Parathyroid adenoma (tissue), 2 donors: ENCODE measurements around the gene ZNF580.

Source experiments
- H2AFZ ChIP-seq: fragments of 300-600 bp; sonication (generic); one replicate; pipeline ENCODE4 v1.7.0; 2017; ENCODE audit warnings: antibody characterized with exemption, mild to moderate bottlenecking
- H3K27ac ChIP-seq: fragments of 300-600 bp; sonication (generic); one replicate; pipeline ENCODE4 v1.7.0; 2017
- H3K27me3 ChIP-seq: fragments of 300-600 bp; sonication (generic); one replicate; pipeline ENCODE4 v1.7.0; 2017; ENCODE audit warnings: low read length; ENCODE audit not compliant: control insufficient read depth, insufficient read depth
- H3K36me3 ChIP-seq: fragments of 300-600 bp; sonication (generic); one replicate; pipeline ENCODE4 v1.7.0; 2017; ENCODE audit warnings: low read length; ENCODE audit not compliant: control insufficient read depth, insufficient read depth
- H3K4me1 ChIP-seq: fragments of 300-600 bp; sonication (generic); one replicate; pipeline ENCODE4 v1.7.0; 2017; ENCODE audit warnings: control low read depth
- H3K4me2 ChIP-seq: fragments of 300-600 bp; sonication (generic); one replicate; pipeline ENCODE4 v1.7.0; 2017; ENCODE audit warnings: low read length
- H3K4me3 ChIP-seq: fragments of 300-600 bp; sonication (generic); one replicate; pipeline ENCODE4 v1.7.0; 2017; ENCODE audit warnings: low read depth, low read length
- H3K79me2 ChIP-seq: fragments of 300-600 bp; sonication (generic); one replicate; pipeline ENCODE4 v1.7.0; 2017; ENCODE audit warnings: control low read depth
- H3K9ac ChIP-seq: fragments of 300-600 bp; sonication (generic); one replicate; pipeline ENCODE4 v1.7.0; 2017; ENCODE audit warnings: mild to moderate bottlenecking
- H3K9me3 ChIP-seq: fragments of 300-600 bp; sonication (generic); one replicate; pipeline ENCODE4 v1.7.0; 2017; ENCODE audit warnings: low read length; ENCODE audit not compliant: control insufficient read depth
- CTCF ChIP-seq: fragments of 300-600 bp; sonication (generic); IDR thresholded peaks from one replicate; pipeline ENCODE4 v1.7.0; 2017; ENCODE audit warnings: antibody characterized with exemption, mild to moderate bottlenecking
- donor health status: primary hyperparathyroidism.

ZNF580 gene

GRCh38 chr19:55673465-55673864, 32.7 kb downstream of the ZNF580 start:
- no peaks in the 10 kb centered on the region for H3K9me3 ChIP-seq
- no peak overlapping the region for H3K4me3 ChIP-seq
- no peak overlapping the region for H3K4me2 ChIP-seq
- peaks cover 32% of the 10 kb centered on the region for H3K79me2 ChIP-seq
- no peak overlapping the region for H3K9ac ChIP-seq
- TF ChIP-seq CTCF, result no peak
- no peak overlapping the region for H3K27ac ChIP-seq
- peaks cover 25% of the 10 kb centered on the region for H3K4me1 ChIP-seq
- H3K27me3 ChIP-seq, result no peaks in the 10 kb centered on the region
- no peak overlapping the region for H2AFZ ChIP-seq
- H3K36me3 ChIP-seq, result no peaks in the 10 kb centered on the region

- Histone ChIP-seq H3K9me3 (no peaks in the 10 kb centered on the region), H3K36me3 (no peaks in the 10 kb centered on the region)
These were observed 33.1 kb downstream of the ZNF580 start for GRCh38 chr19:55673889-55674288.

GRCh38 chr19:55674459-55674840, 33.6 kb downstream of the ZNF580 start:
- H3K79me2 ChIP-seq, result peaks cover 29% of the 10 kb centered on the region
- no peaks in the 10 kb centered on the region for H3K9me3 ChIP-seq
- no peak overlapping the region for H3K9ac ChIP-seq
- H3K27me3 ChIP-seq, result no peaks in the 10 kb centered on the region
- no peaks in the 10 kb centered on the region for H3K36me3 ChIP-seq
- H3K27ac ChIP-seq, result peak overlapping the region; percentile 68
- H2AFZ ChIP-seq, result peak overlapping the region; percentile 59
- H3K4me2 ChIP-seq, result peak overlapping the region; percentile 69
- no peak for TF ChIP-seq CTCF
- H3K4me1 ChIP-seq, result peaks cover 33% of the 10 kb centered on the region
- H3K4me3 ChIP-seq, result peak overlapping the region; percentile 58

More at GRCh38 chr19:55673889-55674288, 33.1 kb downstream of the ZNF580 start:
- H2AFZ ChIP-seq, result no peak overlapping the region
- H3K9ac ChIP-seq, result no peak overlapping the region
- H3K27me3 ChIP-seq, result no peaks in the 10 kb centered on the region
- no peak overlapping the region for H3K4me3 ChIP-seq
- no peak for TF ChIP-seq CTCF
- peaks cover 28% of the 10 kb centered on the region for H3K79me2 ChIP-seq
- no peak overlapping the region for H3K27ac ChIP-seq
- H3K4me2 ChIP-seq, result no peak overlapping the region
- peaks cover 27% of the 10 kb centered on the region for H3K4me1 ChIP-seq

GRCh38 chr19:55674841-55675660, 34.2 kb downstream of the ZNF580 start, which contains the start of gene EPN1:
Gene EPN1, plus strand, starts transcription at chr19:55675226. Its CDS starts 3,402 bp downstream, at chr19:55678628.
- H2AFZ ChIP-seq, result peak within 1 kb of the TSS; percentile 59
- peaks cover 29% of the 10 kb centered on the region for H3K79me2 ChIP-seq
- H3K4me3 ChIP-seq, result peak within 1 kb of the TSS; percentile 79
- peak within 1 kb of the TSS; percentile 89 for H3K4me2 ChIP-seq
- peak within 1 kb of the TSS; percentile 68 for H3K27ac ChIP-seq
- H3K27me3 ChIP-seq, result no peaks in the 10 kb centered on the region
- TF ChIP-seq CTCF, result no peak
- no peaks in the 10 kb centered on the region for H3K9me3 ChIP-seq
- H3K4me1 ChIP-seq, result peaks cover 37% of the 10 kb centered on the region
- H3K36me3 ChIP-seq, result no peaks in the 10 kb centered on the region
- peak within 1 kb of the TSS; percentile 31 for H3K9ac ChIP-seq
